GM19455 (cell line): ENCODE results near the gene CSE1L.
"Not testable (repeated sequence)": the region's sequence is repeated elsewhere in the genome, so short reads cannot be mapped to it uniquely, and the experiment has no call there.

Experiments used
- ATAC-seq: cut with Tn5 transposase; IDR thresholded peaks from one replicate; pipeline ENCODE4 v1.9.1; 2021; ENCODE audit not compliant: unreplicated experiment

The CSE1L gene, protein sequence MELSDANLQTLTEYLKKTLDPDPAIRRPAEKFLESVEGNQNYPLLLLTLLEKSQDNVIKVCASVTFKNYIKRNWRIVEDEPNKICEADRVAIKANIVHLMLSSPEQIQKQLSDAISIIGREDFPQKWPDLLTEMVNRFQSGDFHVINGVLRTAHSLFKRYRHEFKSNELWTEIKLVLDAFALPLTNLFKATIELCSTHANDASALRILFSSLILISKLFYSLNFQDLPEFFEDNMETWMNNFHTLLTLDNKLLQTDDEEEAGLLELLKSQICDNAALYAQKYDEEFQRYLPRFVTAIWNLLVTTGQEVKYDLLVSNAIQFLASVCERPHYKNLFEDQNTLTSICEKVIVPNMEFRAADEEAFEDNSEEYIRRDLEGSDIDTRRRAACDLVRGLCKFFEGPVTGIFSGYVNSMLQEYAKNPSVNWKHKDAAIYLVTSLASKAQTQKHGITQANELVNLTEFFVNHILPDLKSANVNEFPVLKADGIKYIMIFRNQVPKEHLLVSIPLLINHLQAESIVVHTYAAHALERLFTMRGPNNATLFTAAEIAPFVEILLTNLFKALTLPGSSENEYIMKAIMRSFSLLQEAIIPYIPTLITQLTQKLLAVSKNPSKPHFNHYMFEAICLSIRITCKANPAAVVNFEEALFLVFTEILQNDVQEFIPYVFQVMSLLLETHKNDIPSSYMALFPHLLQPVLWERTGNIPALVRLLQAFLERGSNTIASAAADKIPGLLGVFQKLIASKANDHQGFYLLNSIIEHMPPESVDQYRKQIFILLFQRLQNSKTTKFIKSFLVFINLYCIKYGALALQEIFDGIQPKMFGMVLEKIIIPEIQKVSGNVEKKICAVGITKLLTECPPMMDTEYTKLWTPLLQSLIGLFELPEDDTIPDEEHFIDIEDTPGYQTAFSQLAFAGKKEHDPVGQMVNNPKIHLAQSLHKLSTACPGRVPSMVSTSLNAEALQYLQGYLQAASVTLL

GRCh38 chr20:49046087-49046900 is at the start of gene CSE1L:
Gene CSE1L, plus strand, starts transcription at chr20:49046312. Its CDS starts 12,152 bp downstream, at chr20:49058464.
- ATAC-seq = peak; percentile 82

DNA sequence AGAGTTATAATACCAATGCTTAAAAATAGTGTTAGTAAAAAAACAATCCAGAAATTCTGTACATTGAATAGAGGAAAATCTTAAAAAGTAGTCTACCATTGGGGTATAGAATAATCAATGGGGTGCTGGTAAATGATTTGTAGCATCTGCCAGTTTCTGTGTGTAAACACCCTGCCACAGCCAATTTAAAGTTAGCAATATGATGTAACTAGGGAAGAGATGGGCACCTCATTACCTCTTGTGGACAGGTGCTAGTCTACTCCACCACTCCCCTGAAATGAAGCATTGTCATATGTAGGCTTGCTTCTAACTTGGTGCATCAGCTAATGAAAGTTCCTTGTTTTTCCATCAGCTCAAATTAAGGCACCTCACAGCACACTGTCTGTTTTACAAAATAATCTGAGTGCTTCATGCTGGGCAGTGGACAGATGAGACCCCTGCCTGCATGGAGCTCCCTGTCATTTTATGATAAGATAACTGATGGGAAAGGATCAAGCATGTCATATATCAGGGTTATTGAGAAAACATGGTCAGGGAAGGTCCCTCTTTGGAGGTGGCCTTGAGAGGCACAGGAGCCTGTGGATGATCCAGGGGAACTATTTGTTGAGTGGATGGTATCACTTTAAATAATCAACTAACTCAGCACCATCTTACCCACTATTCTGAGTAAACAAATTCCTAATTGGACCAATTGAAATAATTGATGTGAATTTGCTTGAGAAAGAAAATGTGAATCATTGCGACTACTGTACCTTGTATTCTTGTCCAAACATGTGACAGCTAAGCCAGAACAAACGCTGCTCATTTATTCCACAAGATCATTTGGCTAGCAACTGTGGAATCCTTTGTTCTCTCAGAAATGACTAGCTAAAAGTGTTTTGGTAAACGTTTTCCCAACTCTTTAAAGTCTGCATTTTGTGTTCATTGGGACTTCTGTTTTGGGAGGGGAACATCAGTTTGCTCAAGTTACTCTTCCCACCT is 45.9 kb upstream of the CSE1L start:
- no peak for ATAC-seq

GRCh38 chr20:49001741-49002140 is 44.4 kb upstream of the CSE1L start:
- ATAC-seq = no peak

GRCh38 chr20:49006446-49006980 is 39.6 kb upstream of the CSE1L start:
- no peak for ATAC-seq

DNA sequence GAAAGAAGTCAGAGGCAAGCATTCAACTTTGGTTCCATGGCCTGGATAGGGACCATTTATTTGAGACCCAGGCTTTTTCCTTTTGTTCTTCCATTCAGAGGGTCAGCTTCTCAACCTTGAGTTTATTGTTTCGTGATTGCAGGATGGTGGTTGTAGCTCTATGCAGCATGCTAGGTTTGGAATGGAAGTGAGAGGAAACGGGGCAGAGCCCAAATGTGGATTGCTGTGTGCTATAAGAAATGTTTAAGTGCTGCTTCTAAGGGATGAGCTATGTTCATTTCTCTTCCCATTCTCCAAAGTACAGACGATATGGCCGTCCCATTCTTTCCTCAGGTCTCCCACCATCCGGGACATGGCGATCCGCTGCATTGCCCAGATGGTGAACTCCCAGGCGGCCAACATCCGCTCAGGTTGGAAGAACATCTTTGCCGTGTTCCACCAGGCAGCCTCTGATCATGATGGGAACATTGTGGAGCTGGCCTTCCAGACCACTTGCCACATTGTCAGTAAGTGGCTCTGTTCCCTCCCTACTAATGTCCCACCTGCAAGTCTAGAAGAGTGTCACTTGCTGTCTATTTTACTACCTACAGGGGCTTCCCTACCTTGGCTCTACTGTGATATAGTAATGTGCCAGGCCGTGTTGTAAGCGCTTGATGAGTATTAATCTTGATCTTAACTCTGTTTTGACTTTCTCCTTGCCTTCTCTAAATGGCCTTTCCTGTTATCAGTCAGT is 36.0 kb upstream of the CSE1L start:
- ATAC-seq = no peak

DNA sequence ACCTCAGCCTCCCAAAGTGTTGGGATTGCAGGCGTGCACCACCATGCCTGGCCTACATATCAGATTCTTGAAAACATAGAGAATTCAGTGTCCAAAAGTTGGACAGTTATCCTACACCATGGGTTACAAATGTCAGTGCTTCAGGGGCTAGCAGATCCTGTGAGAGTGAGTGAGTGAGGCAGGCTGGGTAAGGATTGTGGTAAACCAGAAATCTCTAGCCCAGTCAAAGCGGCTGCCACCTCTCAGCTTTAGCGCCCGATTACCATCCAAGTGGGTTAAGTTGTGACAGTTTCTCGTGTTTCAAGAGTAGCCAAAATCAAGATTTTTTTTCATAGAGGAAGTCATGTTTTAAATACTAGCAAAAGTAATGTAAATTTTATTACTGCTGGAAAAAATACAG is 21.9 kb upstream of the CSE1L start:
- ATAC-seq = no peak

DNA sequence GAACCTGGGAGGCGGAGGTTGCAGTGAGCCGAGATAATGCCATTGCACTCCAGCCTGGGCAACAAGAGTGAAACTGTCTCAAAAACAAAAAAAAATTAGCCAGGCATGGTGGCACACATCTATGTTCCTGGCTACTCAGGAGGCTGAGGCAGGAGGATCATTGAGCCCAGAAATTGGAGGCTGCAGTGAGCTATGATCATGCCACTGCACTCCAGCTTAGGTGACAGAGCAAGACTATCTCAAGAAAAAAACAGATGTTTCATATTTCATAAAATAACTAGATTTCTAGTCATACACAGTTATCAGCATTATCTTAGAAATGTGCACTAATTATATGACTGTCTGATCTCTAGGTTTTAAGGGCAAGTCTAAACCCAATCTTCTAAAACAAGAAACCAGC is 17.9 kb upstream of the CSE1L start:
- ATAC-seq = not testable (repeated sequence)

DNA sequence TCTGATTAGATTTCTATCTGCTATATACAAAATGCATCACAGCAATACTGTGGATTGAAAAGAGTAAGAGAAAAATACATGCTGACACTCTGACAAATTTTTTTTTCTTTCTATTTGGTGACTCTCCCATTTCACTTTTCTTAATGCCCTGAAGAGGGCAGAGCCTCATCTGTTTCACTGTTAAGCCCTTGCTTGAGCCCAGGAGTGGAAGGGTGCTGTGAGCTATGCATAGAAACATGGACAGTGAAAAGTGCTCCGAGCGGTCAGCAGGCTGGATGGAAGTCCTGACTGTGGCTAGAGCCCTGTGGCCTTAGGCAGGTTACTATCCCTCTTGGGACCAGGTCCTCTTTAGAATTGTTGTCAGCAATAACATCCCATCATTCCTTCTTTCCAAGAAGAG is 17.4 kb upstream of the CSE1L start:
- no peak for ATAC-seq

GRCh38 chr20:49029203-49029602 is 16.9 kb upstream of the CSE1L start:
- ATAC-seq = no peak

DNA sequence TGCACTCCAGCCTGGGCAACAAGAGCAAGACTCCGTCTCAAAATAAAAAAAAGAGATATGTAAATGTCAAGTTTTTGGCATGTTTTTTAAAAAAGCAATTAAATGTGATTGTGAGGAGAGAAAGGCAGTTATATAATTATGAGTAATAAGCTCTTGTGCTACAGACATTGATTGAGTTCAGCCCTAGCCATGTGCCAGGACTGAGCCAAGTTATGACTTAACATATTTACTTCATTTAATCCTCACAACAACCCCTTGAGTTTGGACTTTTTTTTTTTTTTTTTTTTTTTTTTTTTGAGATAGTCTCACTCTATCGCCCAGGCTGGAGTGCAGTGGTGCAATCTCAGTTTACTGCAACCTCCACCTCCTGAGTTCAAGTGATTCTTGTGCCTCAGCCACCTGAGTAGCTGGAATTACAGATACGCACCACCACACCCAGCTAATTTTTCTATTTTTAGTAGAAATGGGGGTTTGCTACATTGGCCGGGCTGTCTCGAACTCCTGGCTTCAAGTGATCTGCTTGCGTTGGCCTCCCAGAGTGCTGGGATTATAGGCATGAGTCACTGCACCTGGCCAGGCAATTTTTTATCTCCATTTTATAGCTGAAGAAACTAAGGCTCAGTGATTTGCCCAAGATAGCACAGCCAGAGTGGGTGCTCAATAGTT is 15.0 kb upstream of the CSE1L start:
- no peak for ATAC-seq

- no peak for ATAC-seq
Observed at GRCh38 chr20:49032455-49032854, 13.7 kb upstream of the CSE1L start.

GRCh38 chr20:49034070-49034732 is 11.9 kb upstream of the CSE1L start:
- no peak for ATAC-seq

GRCh38 chr20:49037962-49038387 is 8.1 kb upstream of the CSE1L start:
- ATAC-seq = no peak

DNA sequence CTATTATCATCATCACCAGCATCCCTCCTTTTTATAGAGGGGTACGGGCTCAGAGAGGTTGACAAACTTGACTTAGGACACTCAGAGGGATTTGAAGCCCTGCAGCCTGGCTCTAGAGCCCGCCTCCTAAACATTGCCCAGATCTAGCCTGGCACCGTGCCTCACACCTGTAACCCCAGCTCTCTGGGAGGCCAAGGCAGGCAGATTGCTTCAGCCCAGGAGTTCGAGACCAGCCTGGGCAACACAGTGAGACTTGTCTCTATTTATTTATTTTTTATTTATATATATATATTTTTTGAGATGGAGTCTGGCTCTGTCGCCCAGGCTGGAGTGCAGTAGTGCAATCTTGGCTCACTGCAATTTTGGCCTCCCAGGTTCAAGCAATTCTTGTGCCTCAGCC is 6.3 kb upstream of the CSE1L start:
- ATAC-seq = no peak

DNA sequence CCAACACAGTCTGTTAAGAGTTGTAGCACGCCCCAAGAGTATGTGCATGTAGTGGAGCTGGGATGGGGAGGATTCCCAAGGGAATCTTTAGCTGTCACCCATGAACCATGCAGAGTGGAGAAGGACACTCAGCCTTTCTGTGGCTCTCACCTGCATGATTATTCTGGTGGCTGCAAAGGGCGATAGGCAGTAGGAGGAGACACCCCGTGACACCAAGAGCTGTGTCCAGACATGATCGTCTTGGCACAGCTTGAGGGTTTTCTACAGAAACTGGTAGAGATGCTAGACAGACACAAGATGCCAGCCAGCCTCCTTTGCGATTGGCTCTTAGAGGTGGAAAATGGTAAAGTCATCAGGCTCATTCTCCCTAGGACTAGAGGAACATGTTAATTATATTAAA is 3.1 kb upstream of the CSE1L start:
- no peak for ATAC-seq

GRCh38 chr20:49045440-49046086 is 549 bp upstream of the CSE1L start:
- ATAC-seq = peak; percentile 3

DNA sequence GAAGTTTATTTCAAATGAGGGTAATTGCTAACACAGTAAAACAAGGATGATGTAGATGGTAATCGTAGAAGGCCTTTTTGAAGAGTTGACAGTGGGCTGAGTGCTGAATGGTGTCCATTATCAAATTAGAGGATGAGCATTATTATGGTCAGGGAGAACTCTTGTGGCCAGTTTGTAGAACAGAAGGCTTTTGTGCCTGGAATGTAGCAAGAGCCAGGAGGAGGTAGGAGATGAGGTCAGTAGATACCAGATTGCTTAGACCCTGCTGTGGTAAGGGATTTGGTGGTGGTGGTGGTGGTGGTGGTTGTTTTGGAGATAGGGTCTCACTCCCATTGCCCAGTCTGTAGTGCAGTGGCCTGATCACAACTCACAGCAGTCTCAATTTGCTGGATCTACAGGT is 6.2 kb downstream of the CSE1L start:
- no peak for ATAC-seq
